Measurements from ENCODE around the gene SRRT.
"Not testable (repeated sequence)": the region's sequence is repeated elsewhere in the genome, so short reads cannot be mapped to it uniquely, and the experiment has no call there.

Gene SRRT

GRCh38 chr7:100874577-100875355 lies at the start of gene SRRT:
SRRT (plus strand) TSS chr7:100875103; CDS start chr7:100875591, 488 bp downstream.
- peak; percentile 95 to 97 for DNase-seq (ENCODE audit: low read depth in 2 of 2)

- no peak for DNase-seq (ENCODE audit: low read depth in 2 of 2)
These were observed 49.7 kb upstream of the SRRT start for GRCh38 chr7:100825215-100825671.

- no peak for DNase-seq (ENCODE audit: low read depth in 2 of 2)
These were observed 49.0 kb upstream of the SRRT start for GRCh38 chr7:100825751-100826513.

GRCh38 chr7:100826514-100827329 lies 48.2 kb upstream of the SRRT start:
- DNase-seq (ENCODE audit: low read depth in 2 of 2): no peak

GRCh38 chr7:100827330-100828226 lies 47.3 kb upstream of the SRRT start, which contains the start of gene EPHB4:
EPHB4 (minus strand) TSS chr7:100827523; CDS start chr7:100827030, 493 bp downstream.
- no peak for DNase-seq (ENCODE audit: low read depth in 2 of 2)

GRCh38 chr7:100829150-100829716 lies 45.7 kb upstream of the SRRT start:
- DNase-seq (ENCODE audit: low read depth in 2 of 2): no peak

GRCh38 chr7:100830396-100830795 lies 44.5 kb upstream of the SRRT start:
- DNase-seq (ENCODE audit: low read depth in 2 of 2): no peak

- no peak for DNase-seq (ENCODE audit: low read depth in 2 of 2)
These were observed 42.6 kb upstream of the SRRT start for GRCh38 chr7:100832281-100832633.

- no peak for DNase-seq (ENCODE audit: low read depth in 2 of 2)
These were observed 38.7 kb upstream of the SRRT start for GRCh38 chr7:100835903-100836811.

GRCh38 chr7:100836812-100837098 lies 38.1 kb upstream of the SRRT start:
- DNase-seq (ENCODE audit: low read depth in 2 of 2): no peak

- DNase-seq (ENCODE audit: low read depth in 2 of 2): peak; percentile 50 to 61
These were observed 37.6 kb upstream of the SRRT start for GRCh38 chr7:100837099-100837836.

- no peak for DNase-seq (ENCODE audit: low read depth in 2 of 2)
These were observed 35.5 kb upstream of the SRRT start for GRCh38 chr7:100839361-100839760.

GRCh38 chr7:100840470-100841100 lies 34.3 kb upstream of the SRRT start:
- no peak for DNase-seq (ENCODE audit: low read depth in 2 of 2)

GRCh38 chr7:100847360-100847759 lies 27.5 kb upstream of the SRRT start:
- no peak for DNase-seq (ENCODE audit: low read depth in 2 of 2)

GRCh38 chr7:100852048-100852872 lies 22.6 kb upstream of the SRRT start, which contains the start of gene SLC12A9:
SLC12A9 (plus strand) TSS chr7:100852713; CDS start chr7:100854198, 1,485 bp downstream.
- peak; percentile 64 to 72 for DNase-seq (ENCODE audit: low read depth in 2 of 2)

GRCh38 chr7:100854146-100854895 lies 20.6 kb upstream of the SRRT start:
- no peak for DNase-seq (ENCODE audit: low read depth in 2 of 2)

GRCh38 chr7:100854899-100855298 lies 20.0 kb upstream of the SRRT start:
- DNase-seq (ENCODE audit: low read depth in 2 of 2): not testable (repeated sequence)

Measured in stimulated activated CD8-positive, alpha-beta memory T cell treated with anti-CD3 and anti-CD28 coated beads, Interleukin-2, amount 100 ng/mL, for 1 hour (primary cell).